ENCODE results near the gene MYOT.
"Not testable (repeated sequence)": the region's sequence is repeated elsewhere in the genome, so short reads cannot be mapped to it uniquely, and the experiment has no call there.

The MYOT gene, protein sequence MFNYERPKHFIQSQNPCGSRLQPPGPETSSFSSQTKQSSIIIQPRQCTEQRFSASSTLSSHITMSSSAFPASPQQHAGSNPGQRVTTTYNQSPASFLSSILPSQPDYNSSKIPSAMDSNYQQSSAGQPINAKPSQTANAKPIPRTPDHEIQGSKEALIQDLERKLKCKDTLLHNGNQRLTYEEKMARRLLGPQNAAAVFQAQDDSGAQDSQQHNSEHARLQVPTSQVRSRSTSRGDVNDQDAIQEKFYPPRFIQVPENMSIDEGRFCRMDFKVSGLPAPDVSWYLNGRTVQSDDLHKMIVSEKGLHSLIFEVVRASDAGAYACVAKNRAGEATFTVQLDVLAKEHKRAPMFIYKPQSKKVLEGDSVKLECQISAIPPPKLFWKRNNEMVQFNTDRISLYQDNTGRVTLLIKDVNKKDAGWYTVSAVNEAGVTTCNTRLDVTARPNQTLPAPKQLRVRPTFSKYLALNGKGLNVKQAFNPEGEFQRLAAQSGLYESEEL

GRCh38 chr5:137867664-137868063 is at the start of gene MYOT:
Gene MYOT, plus strand, starts transcription at chr5:137867860. Its CDS starts 2,792 bp downstream, at chr5:137870652.
- DNase-seq, result no peak

- no peak for DNase-seq
Observed at GRCh38 chr5:137819766-137820165, 47.9 kb upstream of the MYOT start.

GRCh38 chr5:137822158-137822764 is 45.4 kb upstream of the MYOT start:
- no peak for DNase-seq

DNA sequence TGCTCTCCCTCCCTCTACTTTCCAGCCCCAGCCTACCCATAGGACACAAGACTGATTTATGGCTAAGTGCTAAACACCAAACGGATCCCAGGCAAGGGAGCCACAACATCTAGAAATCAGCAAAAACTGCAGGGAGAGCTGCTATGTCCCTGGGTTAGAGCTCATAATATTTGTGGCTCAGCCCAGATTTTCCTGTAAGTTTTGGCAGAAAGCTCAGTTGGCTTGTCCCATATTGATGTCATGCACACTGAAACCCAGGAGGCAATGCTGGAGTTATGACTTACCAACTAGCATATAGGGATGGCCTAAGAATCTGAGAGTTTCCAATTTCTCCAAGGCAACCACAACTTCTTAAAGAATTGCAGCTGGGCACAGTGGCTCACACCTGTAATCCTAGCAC is 44.7 kb upstream of the MYOT start:
- no peak for DNase-seq

GRCh38 chr5:137825165-137825564 is 42.5 kb upstream of the MYOT start:
- no peak for DNase-seq

DNA sequence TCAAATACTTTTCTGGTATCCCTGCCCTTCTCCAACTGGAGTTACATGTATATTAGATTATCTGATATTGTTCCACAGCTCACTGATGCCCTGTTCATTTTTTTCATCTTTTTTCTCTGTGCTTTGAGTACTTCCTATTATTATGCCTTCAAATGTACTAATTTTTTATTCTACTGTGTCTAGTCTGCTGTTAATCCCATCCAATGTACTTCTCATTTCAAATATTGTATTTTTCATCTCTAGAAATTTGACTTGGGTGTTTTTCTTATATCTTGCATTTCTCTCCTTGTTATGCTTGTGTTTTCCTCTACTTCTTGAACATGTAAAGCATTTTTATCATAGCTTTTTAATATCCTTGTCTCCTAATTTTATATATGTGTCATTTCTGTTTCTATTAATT is 41.6 kb upstream of the MYOT start:
- DNase-seq, result no peak

DNA sequence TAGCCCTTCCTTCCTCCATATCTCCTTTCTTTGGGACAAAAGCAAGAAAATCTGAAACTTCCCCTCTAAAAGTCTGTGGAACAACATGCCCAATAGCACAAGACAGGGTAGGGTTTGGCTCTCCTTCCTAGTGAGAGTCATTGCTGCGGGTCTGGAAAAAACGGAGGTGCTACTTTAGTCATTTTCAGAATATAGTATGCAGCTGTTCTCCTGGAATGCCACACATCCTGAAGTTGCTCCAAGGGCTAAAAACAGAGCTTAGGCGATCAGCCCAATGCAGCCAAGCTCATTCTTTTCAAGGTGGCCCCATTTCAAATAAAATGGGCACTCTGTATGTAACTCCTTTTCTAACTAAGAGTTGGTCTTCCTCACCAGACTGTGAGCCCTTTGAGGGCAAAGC is 39.5 kb upstream of the MYOT start:
- DNase-seq, result no peak

- no peak for DNase-seq
Observed at GRCh38 chr5:137828664-137829063, 39.0 kb upstream of the MYOT start.

DNA sequence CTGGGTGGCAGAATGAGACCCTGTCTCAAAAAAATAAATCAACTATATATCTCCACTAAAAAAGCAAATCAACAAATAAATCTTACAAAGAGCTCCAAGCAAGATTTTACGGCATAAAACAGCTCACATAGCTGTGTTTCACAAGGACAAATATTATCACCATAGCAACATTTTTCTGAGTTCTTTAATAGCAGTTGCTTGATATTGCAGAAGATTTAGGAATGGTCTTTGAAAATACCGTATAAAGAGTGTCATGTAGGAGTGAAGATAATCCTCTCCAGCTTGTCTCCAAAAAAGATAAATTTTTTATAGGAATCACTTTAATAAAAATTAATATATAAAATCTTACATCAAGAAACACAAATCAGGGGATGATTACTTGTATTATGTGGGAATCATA is 36.6 kb upstream of the MYOT start:
- DNase-seq, result no peak

DNA sequence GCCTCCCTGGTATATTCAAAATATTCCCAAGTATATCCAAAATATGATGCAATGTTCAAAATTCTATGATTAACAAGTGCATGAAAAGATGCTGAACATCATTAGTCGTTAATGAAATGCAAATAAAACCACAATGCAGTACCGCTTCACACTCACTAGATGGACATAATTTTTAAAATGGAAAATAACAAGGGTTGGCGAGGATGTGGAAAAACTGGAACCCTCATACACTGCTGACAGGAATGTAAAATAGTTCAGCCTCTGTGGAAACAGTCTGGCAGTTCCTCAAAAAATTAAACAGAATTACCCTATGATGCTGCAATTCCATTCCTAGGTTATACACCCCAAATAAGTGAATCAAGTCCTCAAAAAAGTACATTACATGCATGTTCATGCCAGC is 36.1 kb upstream of the MYOT start:
- DNase-seq, result no peak

DNA sequence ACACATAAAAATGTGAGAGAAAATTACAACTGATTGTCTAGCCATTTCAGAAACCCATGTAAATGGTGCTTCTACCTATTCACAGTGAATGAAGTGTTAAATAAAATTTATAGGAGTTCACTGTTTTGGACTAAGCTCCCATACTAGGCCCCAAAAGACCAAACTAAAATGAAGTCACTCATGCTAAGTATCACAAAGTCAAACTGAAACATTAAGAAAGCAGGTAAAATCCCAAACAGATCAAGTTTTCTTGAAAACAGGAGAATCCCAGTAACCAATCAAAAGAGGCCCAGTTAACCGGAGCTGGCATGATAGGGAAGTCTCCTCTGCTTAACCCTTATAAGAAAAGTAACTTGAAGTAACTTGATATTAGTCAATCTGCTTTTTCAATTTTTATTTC is 35.2 kb upstream of the MYOT start:
- DNase-seq, result no peak

DNA sequence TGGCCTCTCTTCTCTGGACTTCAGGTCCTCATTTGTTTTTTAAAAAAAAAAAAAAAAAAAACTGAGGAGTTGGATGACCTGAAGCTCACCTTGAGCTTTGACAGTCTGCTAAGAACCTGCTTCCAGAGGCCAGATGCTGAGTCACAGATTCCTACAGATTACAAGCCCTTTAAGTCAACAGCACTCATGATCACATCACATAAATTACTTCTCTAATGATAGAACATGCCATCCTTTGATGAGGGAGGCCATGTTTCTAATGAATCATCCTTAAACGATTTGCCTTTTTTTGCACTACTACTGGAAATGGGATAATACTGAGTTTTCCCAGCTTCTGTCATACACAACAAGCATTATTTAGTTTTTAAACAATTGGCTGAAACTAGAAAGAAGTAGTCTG is 34.2 kb upstream of the MYOT start:
- DNase-seq, result no peak

- no peak for DNase-seq
Observed at GRCh38 chr5:137834498-137835049, 33.1 kb upstream of the MYOT start.

DNA sequence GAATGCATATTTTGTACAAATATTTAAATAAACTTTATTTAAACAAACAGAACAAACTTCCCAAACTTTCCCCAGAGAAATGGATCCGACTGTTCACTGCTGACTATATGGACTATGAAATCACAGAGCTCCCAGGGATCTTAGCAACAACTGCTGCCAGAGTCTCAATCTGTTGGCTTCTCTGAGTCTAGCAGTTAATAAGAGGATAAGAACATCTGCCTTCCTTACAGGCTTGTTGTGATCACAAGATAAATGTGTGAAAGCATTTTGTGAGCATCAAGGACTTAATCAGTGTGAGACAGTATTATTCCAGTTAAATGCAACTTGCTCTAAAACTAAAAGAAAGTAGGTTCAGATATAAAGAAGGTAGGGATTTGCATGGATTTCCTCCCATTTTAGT is 31.4 kb upstream of the MYOT start:
- no peak for DNase-seq

GRCh38 chr5:137836997-137837396 is 30.7 kb upstream of the MYOT start:
- no peak for DNase-seq

DNA sequence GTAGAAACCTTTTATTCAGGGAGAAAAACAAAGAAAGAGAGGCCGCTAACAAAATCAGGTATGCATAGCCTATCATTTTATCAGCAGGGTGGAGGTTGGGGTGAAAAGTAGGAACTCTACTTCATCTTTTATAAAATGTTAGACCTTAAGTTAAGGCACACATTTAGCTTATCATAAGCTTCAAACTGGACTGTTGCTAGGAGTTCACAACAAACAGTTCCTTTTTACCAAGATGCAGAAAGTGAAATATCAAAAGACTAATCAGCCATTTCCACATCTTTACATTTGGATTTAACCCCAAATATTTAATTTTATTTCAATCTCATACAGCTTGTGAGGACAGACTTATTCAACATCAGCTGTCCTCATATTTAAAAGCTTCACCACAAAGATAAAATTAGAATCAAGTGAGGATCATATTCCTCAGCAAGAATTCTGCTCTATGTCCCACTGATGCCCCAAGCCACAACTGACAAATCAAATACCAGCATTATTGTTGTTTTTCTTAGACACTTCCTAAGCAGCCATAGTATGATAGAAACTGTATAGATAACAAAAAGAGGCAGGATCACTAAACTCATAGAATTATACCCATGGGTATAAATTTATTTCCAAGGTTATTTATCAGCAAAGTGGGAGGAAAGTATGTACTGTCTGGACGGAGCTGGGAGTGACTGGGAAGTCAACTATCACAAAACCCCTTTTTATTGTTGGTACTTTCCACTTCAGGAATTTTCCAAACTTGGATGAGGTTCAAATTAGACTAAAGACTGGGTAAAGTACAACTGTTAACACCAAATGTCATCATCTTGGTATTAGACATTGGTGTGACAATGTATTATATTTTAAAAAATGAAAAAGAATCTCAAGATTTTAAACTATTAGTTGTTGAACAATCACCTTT is 29.9 kb upstream of the MYOT start:
- DNase-seq, result no peak

DNA sequence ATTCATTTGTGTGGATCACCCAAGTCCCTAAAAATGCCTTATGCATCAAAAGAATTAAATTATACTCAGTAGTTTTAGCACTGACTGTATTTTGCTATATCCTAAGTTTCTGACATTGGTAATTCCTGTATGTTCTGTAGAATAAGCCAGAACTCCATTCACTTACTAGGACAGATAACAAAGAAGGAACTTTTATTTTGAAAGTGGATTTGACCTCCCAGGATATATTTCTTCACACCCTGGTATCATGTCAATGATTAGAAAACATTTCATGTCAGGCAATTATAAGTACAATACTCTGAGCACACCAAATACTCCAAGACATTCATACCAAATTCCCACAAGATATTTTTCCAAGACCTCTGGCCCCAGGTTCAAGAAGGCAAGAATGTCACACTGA is 28.7 kb upstream of the MYOT start:
- DNase-seq, result no peak

DNA sequence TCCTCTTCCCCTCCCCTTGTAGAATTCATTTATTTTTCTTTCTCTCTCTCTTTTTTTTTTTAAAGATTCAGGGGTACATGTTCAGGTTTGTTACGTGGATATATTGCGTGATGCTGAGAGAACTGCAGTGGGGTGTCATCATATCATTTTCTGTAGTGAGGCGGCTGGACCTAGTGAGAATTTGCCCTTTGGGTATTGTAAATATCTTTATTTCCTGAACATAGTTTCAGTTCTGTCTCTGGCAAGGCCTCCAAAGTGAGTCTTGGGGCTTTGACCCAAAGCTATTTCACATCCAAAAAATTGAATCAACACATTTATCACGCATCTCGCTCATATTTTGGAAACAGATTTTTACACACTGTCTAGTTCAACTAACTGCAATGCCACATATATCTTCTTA is 25.4 kb upstream of the MYOT start:
- DNase-seq, result no peak

GRCh38 chr5:137843676-137844299 is 23.9 kb upstream of the MYOT start:
- DNase-seq, result no peak

- no peak for DNase-seq
Observed at GRCh38 chr5:137845472-137845871, 22.2 kb upstream of the MYOT start.

- no peak for DNase-seq
Observed at GRCh38 chr5:137847687-137848086, 20.0 kb upstream of the MYOT start.

DNA sequence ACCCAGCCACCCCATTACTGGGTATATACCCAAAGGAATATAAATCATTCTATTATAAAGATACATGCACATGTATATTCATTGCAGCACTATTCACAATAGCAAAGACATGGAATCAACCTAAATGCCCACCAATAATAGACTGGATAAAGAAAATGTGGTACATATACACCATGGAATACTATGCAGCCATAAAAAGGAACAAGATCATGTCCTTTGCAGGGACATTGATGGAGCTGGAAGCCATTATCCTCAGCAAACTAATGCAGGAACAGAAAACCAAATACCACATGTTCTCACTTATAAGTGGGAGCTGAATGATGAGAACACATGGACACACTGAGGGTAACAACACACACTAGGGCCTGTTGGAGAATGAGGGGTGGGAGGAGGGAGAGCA is 14.5 kb upstream of the MYOT start:
- not testable (repeated sequence) for DNase-seq

GRCh38 chr5:137856201-137856600 is 11.5 kb upstream of the MYOT start:
- no peak for DNase-seq
